ENCODE data around the gene C16orf92.

DNA sequence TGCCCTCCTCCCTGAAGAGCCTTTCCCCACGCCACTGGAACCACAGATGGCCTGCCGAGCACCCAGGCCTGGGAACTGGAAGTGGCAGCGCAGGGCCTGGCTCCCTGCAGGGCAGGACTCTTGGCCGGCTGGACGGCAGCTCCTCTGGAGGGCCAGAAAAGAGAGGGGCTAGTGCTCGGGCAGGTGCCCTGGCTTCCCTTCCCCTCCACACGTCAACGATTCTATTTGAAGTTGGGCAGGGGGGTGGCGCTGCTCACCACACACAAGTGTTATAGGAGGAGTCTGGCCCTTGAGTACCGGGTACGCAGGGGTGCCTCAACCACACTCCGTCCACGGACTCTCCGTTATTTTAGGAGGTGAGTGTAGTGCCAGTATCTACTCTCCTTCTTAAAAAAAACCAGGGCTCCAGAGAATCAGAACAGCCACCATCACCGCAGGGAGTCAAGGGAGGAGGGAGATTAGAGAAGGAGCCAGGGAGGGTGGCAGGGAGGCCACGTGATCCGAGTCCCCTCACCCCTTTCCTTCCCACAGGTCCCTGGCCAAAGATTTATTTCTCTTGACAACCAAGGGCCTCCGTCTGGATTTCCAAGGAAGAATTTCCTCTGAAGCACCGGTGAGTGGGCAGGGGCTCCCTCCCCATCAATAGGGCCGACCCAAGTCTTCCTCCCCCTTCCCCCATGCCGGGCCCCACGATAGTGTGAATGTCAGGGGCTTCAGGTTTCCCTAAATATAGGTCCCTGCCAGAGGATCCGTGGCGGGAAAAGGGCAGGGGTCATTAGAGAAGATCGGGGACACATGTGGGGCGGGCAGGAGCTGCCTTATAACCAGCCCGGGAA lies 41.1 kb downstream of the C16orf92 start:
- TF ChIP-seq, protein P1, sequence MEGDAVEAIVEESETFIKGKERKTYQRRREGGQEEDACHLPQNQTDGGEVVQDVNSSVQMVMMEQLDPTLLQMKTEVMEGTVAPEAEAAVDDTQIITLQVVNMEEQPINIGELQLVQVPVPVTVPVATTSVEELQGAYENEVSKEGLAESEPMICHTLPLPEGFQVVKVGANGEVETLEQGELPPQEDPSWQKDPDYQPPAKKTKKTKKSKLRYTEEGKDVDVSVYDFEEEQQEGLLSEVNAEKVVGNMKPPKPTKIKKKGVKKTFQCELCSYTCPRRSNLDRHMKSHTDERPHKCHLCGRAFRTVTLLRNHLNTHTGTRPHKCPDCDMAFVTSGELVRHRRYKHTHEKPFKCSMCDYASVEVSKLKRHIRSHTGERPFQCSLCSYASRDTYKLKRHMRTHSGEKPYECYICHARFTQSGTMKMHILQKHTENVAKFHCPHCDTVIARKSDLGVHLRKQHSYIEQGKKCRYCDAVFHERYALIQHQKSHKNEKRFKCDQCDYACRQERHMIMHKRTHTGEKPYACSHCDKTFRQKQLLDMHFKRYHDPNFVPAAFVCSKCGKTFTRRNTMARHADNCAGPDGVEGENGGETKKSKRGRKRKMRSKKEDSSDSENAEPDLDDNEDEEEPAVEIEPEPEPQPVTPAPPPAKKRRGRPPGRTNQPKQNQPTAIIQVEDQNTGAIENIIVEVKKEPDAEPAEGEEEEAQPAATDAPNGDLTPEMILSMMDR (IDR thresholded peaks at IDR 0.05) = peak; percentile 23 to 63 (median 50)
- TF ChIP-seq EP300 (IDR thresholded peaks at IDR 0.05) = peak in 1 of 2 donors; percentile 76
